DMS114 treated with DMSO at 0.1 percent for 48 hours (cell line): ENCODE results near the gene TRIM2.
"Not testable (repeated sequence)": the region's sequence is repeated elsewhere in the genome, so short reads cannot be mapped to it uniquely, and the experiment has no call there.

ENCODE experiments used
- DNase-seq: peaks from one replicate; lab custom pipeline; 2025; ENCODE audit not compliant: unreplicated experiment; lab: John Stamatoyannopoulos, UW

Gene TRIM2

GRCh38 chr4:153204247-153204671 is at the start of gene TRIM2:
TSS of gene TRIM2 (plus strand) at chr4:153204443. CDS start at chr4:153204531, 88 bp downstream.
- no peak for DNase-seq

- DNase-seq = no peak
Measured at GRCh38 chr4:153155686-153156085, 48.6 kb upstream of the TRIM2 start.

GRCh38 chr4:153156263-153156662 is 48.0 kb upstream of the TRIM2 start:
- DNase-seq = peak; percentile 4

DNA sequence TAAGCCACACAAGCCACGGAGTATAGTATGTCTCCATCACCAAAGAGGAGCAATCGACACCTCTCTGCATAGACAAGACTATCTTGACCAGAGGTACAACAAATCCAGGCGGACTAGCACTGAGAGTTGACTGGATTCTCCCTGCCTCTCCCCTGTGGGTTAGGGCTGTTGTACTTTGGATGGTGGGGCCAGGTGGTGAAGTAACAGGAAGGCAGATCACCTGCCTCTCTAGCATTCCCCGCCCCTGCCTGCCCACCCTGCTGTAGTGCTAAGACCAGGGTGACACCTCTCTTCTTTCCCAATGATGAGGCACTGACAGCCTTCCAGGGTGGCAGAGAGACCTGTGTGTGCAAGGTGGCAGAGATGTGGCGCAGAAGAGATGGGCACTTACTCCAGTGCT is 47.5 kb upstream of the TRIM2 start:
- no peak for DNase-seq

DNA sequence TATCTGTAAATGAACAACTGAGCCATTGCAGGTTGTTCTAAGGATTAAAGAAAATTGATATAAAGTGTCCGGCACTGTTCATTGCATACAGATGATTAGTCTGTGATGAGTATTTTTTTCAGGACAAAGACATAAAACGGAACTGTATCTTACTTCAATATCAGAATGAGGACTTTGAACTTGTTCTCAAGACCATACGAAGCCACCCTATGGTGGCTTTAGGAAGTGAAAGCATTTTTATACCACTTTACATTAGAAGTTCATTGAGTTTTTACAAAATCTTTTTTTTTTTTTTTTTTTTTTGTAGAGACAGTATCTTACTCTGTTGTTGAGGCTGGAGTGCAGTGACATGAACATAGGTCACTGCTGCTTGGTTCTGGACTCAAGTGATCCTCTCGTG is 45.2 kb upstream of the TRIM2 start:
- DNase-seq = no peak

DNA sequence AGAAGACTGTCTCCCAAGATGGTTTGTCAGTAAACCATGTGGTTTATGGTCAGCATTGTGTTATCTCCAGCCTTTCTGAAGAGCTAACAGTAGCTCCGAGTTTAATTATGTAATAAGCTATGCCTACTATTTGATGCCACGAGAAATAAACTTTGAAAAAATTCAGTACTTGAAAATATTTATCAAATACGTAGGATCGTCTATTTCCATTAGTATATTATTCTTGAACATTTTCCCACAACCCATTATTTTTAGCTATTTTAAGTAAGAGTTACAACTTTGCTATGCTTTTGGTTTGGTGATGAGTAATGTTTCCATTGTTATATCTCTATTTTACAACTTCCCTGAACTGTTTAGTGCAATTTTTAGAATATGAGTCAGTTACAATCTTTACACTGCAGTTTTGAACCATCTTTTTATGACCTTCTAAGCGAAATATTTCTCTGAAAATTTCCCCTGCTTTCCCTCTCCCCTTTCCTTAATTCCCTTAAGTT is 44.5 kb upstream of the TRIM2 start:
- DNase-seq = no peak

DNA sequence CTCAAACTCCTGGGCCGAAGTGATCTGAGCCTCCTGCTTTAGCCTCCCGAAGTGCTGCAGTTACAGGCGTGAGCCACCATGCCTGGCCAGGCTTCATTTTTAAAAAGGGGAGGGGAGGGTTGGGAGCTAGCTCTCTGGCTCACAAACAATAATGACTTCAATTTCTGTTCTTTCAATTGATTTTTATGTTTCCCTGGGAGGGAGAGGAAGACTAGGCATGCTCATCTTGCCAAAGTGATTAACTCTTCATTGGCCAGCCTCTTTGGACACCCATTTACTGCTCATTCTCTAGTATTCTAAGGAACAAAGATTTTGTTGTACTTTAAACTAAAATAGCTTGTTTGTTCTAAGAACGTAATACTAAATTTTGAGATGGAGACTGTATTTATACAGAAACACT is 43.4 kb upstream of the TRIM2 start:
- DNase-seq = no peak

DNA sequence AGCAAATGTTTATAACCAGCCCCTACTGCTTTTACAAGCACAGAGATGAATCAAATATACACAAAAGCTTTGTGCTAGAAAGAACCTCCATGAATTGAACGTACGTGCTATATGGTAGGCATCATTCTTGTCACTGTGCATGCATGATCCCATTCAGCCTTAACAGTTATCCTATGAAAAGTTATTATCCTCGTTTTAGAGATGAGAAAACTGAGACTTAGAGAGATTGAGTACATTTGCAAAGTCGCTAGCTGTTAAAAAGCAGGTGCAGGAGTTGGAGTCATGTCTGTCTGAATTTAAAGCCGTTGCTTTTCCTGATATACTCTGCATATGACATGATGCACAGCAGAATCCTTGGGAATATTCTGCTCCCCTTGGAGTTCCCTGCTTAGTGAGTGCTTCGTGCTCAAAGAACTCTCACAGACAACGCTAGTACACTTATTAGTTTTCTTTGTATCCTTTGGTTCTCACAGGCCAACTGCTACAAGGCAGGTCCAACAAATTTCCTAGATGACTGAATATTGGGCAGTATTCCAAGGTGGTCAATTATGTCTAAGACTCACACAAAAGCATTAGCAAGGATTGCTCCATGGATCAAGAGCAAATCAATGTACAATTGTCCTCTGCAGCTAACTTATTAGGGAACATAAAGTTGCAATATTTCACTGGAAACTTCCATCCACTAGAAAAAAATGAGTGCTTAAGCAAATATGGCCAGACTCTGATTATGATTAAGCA is 42.8 kb upstream of the TRIM2 start:
- DNase-seq = no peak

DNA sequence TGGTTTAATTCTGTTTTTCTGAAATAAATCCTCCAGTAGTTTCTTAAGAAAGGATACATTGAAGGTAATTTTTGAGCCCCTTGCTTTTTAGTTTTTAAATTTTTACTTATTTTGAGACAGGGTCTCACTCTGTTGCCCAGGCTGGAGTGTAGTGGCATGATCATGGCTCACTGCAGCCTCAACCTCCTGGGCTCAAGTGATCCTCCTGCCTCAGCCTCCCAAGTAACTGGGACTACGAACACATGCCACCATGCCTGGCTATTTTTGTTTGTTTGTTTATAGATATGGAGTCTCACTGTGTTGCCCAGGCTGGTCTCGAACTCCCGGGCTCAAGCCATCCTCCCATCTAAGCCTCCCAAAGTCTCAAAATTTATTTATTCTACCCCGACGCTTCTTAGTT is 39.0 kb upstream of the TRIM2 start:
- DNase-seq = not testable (repeated sequence)

- no peak for DNase-seq
Measured at GRCh38 chr4:153166716-153167501, 37.3 kb upstream of the TRIM2 start.

- DNase-seq = no peak
Measured at GRCh38 chr4:153169776-153170175, 34.5 kb upstream of the TRIM2 start.

DNA sequence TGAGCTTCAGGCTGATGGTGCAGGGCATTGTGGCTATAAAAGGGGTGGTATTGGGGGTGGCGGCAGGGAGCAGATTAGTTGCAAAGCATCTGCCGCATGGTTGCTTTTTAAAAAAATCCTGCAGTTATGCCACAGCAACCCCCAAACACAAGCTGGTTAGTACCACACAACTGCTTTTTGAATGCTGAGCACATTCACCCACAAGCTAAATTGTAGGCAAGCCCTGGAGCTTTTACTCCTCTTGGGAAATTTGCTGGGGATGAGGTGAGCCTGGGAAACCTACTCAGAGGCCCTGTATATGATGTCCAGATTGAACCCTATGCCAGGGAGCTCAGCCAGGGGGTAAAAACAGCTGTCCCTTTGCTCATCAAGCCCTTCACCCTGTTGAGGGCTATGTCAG is 33.8 kb upstream of the TRIM2 start:
- DNase-seq = no peak

DNA sequence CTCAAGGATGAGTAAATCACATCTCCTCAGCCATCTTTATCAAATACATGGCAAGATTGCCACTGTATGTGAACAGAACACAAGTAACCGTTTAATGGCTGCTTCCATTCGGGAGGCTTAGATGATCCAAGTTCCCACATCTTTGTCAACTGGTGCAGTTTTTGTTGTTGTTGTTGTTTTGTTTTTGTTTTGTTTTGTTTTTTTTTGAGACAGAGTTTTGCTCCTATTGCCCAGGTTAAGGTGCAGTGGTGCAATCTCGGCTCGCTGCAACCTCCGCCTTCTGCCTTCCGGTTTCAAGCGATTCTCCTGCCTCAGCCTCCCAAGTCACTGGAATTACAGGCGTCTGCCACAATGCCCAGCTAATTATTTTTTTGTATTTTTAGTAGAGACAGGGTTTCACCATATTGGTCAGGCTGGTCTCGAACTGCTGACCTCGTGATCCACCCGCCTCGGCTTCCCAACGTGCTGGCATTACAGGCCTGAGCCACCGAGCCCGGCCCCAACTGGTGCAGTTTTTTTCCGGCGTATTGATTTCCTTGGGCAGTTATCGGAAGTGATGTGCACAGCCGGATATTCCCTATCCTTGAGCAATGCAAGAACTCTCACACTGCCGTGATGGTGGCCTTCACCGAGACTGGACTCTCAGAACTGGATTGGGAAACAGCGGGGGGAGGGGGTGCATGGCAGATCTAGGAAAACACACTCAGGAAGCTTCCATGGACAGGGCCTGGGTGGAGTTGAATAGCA is 29.2 kb upstream of the TRIM2 start:
- no peak for DNase-seq

DNA sequence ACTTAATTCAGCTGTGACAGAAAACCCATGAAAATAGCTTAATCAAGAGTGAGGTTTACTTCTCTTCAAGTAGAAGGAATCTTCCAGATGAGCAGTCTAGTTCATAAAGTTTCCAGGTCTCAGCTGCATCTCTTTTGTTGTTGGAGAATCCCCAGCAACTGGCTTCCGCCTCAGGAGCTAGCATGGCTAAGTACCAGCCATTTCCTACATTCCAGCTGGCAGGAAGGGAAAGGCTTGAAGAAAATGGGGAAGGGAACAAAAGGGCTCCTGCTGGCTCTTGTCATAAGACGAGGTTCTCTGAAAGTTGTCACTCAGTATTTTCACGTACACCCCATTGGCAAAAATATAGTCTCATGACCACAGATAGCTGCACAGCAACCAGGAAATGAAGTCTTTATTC is 27.3 kb upstream of the TRIM2 start:
- no peak for DNase-seq

GRCh38 chr4:153177841-153178240 is 26.4 kb upstream of the TRIM2 start:
- no peak for DNase-seq

GRCh38 chr4:153179100-153179499 is 25.1 kb upstream of the TRIM2 start:
- no peak for DNase-seq

DNA sequence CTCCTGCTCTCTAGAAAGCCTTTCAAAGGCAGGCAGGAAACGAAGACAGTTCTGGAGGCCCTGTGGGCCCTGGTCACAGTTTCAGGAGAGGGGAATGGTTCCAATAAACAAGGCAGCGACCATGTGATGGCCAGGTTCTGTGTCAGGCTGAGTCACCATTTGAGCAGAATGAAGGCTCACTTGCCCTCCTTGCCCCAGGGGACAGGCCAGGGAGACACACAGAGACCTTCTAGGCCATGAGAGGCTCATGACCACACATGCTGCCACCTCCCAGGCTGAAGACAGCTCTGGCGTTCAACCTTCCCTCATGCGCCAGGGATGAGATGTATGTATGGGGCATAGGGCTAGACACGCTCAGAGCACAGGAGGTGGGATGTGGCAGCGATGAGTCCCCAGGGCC is 22.9 kb upstream of the TRIM2 start:
- no peak for DNase-seq

DNA sequence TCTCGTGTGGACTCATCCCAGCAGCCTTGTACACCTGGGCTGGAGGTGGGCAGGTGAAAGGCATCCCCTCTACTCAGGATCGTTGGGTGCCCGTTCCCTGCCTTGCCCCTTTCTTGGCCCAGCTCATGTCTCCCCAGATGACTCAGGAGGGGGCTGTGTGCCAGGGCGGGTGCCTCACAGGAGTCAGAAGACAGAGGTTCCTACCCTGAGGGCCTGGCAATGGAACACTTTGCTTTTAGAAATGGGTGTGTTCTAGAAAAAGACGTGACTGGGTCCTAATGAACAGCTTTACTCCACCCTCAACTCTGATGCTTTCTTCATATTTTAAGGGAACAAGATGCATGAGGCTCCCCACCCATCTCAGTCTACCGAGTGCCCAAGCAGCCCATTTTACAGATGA is 22.5 kb upstream of the TRIM2 start:
- no peak for DNase-seq

DNA sequence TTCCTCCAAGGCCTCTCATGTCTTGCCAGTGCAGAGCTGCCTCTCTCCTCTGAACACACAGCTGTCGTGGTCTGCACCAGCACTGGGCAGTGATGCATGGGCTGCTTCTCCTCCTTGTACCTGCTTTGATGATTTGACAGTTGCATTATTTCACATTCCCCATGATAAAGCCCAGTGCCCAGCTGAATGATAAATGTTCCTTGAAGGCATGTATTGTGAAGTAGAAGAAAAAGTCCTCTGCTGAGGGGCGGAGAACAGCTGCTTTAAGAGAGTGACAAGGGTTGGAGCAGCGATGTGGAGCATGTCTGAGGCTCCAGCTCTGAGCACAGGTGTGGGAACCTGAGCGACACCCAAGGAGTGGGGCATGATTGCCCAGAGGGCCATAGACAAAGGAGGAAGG is 21.1 kb upstream of the TRIM2 start:
- DNase-seq = no peak

DNA sequence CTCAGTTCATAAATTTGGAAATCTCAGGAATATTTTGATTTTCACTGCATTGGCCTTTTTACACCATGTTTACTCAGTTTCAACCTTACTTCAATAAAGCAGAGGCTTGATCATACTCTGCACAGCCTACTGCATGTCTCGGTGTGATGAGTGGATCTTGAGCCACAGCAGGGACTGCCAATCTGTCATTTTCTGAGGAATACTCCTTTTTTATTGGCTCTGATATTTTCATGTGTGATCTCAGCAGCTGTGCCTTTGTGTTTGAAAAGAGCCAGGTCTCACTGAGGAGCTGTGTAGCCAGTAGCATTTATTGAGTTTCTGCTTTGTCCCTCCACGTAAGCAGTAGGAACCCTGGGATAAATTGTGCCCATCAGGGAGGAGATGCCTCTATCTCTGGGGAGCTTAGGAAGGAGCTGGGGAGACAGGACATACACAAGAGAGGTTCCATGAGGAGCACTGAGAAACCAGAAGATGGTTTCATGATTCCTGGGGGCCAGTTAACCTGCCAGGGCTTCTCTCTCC is 18.9 kb upstream of the TRIM2 start:
- DNase-seq = no peak

- DNase-seq = no peak
Measured at GRCh38 chr4:153186046-153186728, 18.1 kb upstream of the TRIM2 start.
